Measurements from ENCODE around the gene RUNX1. TPM values are rescaled to one million over a fixed set of nuclear protein-coding genes. Genes with fewer than 3 reads are reported as not detected.

RUNX1 gene
- total and polyA plus RNA-seq, 10 of the 15 experiments (the other 5 are each of a cell fraction or from before 2014, with no cell fraction given) = 0.90 to 15.2 (median 4.1) TPM

- TF ChIP-seq SREBF2 (IDR thresholded peaks at IDR 0.05; ENCODE audit: low read length) = no peak
- TF ChIP-seq STAT3 (IDR thresholded peaks at IDR 0.05; ENCODE audit: low read depth, low read length) = no peak
- TF ChIP-seq ZBTB4 (CRISPR knock-in tag; IDR thresholded peaks at IDR 0.05) = no peak
- TF ChIP-seq PRDM15 (CRISPR knock-in tag; IDR thresholded peaks at IDR 0.05) = no peak
- TF ChIP-seq BRCA1 (IDR thresholded peaks at IDR 0.05; ENCODE audit: low read depth, low read length) = no peak
- TF ChIP-seq MEF2A (IDR thresholded peaks at IDR 0.05; ENCODE audit: insufficient read depth, low read depth, low read length) = no peak
- TF ChIP-seq, protein P1, sequence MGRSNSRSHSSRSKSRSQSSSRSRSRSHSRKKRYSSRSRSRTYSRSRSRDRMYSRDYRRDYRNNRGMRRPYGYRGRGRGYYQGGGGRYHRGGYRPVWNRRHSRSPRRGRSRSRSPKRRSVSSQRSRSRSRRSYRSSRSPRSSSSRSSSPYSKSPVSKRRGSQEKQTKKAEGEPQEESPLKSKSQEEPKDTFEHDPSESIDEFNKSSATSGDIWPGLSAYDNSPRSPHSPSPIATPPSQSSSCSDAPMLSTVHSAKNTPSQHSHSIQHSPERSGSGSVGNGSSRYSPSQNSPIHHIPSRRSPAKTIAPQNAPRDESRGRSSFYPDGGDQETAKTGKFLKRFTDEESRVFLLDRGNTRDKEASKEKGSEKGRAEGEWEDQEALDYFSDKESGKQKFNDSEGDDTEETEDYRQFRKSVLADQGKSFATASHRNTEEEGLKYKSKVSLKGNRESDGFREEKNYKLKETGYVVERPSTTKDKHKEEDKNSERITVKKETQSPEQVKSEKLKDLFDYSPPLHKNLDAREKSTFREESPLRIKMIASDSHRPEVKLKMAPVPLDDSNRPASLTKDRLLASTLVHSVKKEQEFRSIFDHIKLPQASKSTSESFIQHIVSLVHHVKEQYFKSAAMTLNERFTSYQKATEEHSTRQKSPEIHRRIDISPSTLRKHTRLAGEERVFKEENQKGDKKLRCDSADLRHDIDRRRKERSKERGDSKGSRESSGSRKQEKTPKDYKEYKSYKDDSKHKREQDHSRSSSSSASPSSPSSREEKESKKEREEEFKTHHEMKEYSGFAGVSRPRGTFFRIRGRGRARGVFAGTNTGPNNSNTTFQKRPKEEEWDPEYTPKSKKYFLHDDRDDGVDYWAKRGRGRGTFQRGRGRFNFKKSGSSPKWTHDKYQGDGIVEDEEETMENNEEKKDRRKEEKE (IDR thresholded peaks at IDR 0.05) = no peak
Measured at GRCh38 chr21:34862951-34863350, 186.2 kb downstream of the RUNX1 start (continued).

Data from GM12878 (cell line).